ENCODE data around the gene SMDT1.
"Not testable (repeated sequence)": the region's sequence is repeated elsewhere in the genome, so short reads cannot be mapped to it uniquely, and the experiment has no call there.

The SMDT1 gene

GRCh38 chr22:42115420-42115830, 35.9 kb downstream of the SMDT1 start:
- DNase-seq = not testable (repeated sequence)

GRCh38 chr22:42116848-42117424, 37.4 kb downstream of the SMDT1 start:
- DNase-seq = no peak

- DNase-seq = not testable (repeated sequence)
Measured at GRCh38 chr22:42120231-42121021, 40.9 kb downstream of the SMDT1 start.

- not testable (repeated sequence) for DNase-seq
Measured at GRCh38 chr22:42123529-42123928, 44.0 kb downstream of the SMDT1 start.

GRCh38 chr22:42127606-42128005, 48.1 kb downstream of the SMDT1 start:
- DNase-seq = no peak

GRCh38 chr22:42128007-42128406, 48.5 kb downstream of the SMDT1 start:
- DNase-seq = not testable (repeated sequence)

- not testable (repeated sequence) for DNase-seq
Measured at GRCh38 chr22:42128776-42129694, 49.5 kb downstream of the SMDT1 start.

GRCh38 chr22:42130182-42130581, 50.7 kb downstream of the SMDT1 start:
- DNase-seq = not testable (repeated sequence)

GRCh38 chr22:42130639-42131431, 51.3 kb downstream of the SMDT1 start, which contains the start of gene CYP2D6:
CYP2D6 (minus strand) TSS chr22:42130810; CDS start chr22:42130791, 19 bp downstream.
- not testable (repeated sequence) for DNase-seq

- no peak for DNase-seq
Measured at GRCh38 chr22:42131562-42131961, 52.1 kb downstream of the SMDT1 start.

- DNase-seq = no peak
Measured at GRCh38 chr22:42132457-42132856, 53.0 kb downstream of the SMDT1 start.

Measured in SIG-M5 (cell line).